H1 (cell line): ENCODE results near the gene DYNC1LI1. TPM values are rescaled to one million over a fixed set of nuclear protein-coding genes. Genes with fewer than 3 reads are reported as not detected.

ENCODE experiments used
- CBX5 ChIP-seq: fragments of 300-800, 300-1000 bp; sonication (generic); IDR thresholded peaks from 2 replicates; pipeline ENCODE4 v1.7.1; 2016; ENCODE audit warnings: antibody characterized with exemption, low read length, low read depth
- CBX8 ChIP-seq: fragments of 300-800, 300-1000 bp; sonication (generic); IDR thresholded peaks from 2 replicates; pipeline ENCODE4 v1.7.1; 2016; ENCODE audit warnings: low read depth, low read length, borderline replicate concordance
- CEBPB ChIP-seq: IDR thresholded peaks from 2 replicates; pipeline ENCODE4 v1.6.1; 2012; ENCODE audit warnings: low read depth, low read length
- CREB1 ChIP-seq: IDR thresholded peaks from 2 replicates; pipeline ENCODE4 v1.6.1; 2012; ENCODE audit warnings: inconsistent platforms
- E2F6 ChIP-seq: IDR thresholded peaks from 2 replicates; pipeline ENCODE4 v1.6.1; 2012; ENCODE audit warnings: inconsistent platforms
- FOSL1 ChIP-seq: IDR thresholded peaks from 2 replicates; pipeline ENCODE4 v1.6.1; 2011; ENCODE audit warnings: mild to moderate bottlenecking, low read depth, low read length, moderate library complexity; ENCODE audit not compliant: insufficient read depth
- HDAC2 ChIP-seq, 2 experiments: fragments of 300-600 bp in 1 of 2; sonication (generic) in 1 of 2; IDR thresholded peaks; 2 replicates each; pipeline ENCODE4 v1.6.1; 2011 to 2012; ENCODE audit warnings: low read depth in 2 of 2, low read length in 2 of 2, mild to moderate bottlenecking in 2 of 2, moderate library complexity in 2 of 2, borderline replicate concordance in 1 of 2, inconsistent platforms in 1 of 2
- JUND ChIP-seq: IDR thresholded peaks from 2 replicates; pipeline ENCODE4 v1.6.1; 2011; ENCODE audit warnings: mild to moderate bottlenecking, improper control_type of control experiment, low read length
- KDM4A ChIP-seq: IDR thresholded peaks from one replicate; pipeline ENCODE4 v1.7.1; 2012; ENCODE audit warnings: low read depth, mild to moderate bottlenecking, moderate library complexity, low read length, inconsistent platforms; ENCODE audit not compliant: severe bottlenecking
- KDM5A ChIP-seq: fragments of 200-600 bp; IDR thresholded peaks from 2 replicates; pipeline ENCODE4 v1.7.1; 2012; ENCODE audit warnings: mild to moderate bottlenecking, low read length, inconsistent platforms, mixed read lengths
- MAX ChIP-seq: IDR thresholded peaks from 2 replicates; pipeline ENCODE4 v1.6.1; 2012; ENCODE audit warnings: inconsistent platforms
- NRF1 ChIP-seq: IDR thresholded peaks from 2 replicates; pipeline ENCODE4 v1.6.1; 2011; ENCODE audit warnings: mild to moderate bottlenecking, low read depth, low read length, improper control_type of control experiment
- PHF8 ChIP-seq: fragments of 200-600 bp; sonication (generic); conservative IDR thresholded peaks from 2 replicates; pipeline ENCODE4 v1.7.1; 2012; ENCODE audit warnings: low read depth, mild to moderate bottlenecking, inconsistent platforms, low read length, moderate library complexity
- POLR2A ChIP-seq, 2 experiments: IDR thresholded peaks; 1 replicate in 1 of 2; 2 replicates in 1 of 2; pipeline ENCODE4 v1.6.1; 2011; ENCODE audit warnings: low read depth in 2 of 2, low read length in 2 of 2, mild to moderate bottlenecking in 2 of 2; ENCODE audit errors: control extremely low read depth in 1 of 2
- POLR2AphosphoS5 ChIP-seq: IDR thresholded peaks from 2 replicates; pipeline ENCODE4 v1.6.1; 2011; ENCODE audit warnings: low read depth, low read length
- RAD21 ChIP-seq, 2 experiments: IDR thresholded peaks in 1 of 2; conservative IDR thresholded peaks in 1 of 2; 2 replicates each; pipeline ENCODE4 v1.6.1; 2011; ENCODE audit warnings: low read depth in 2 of 2, low read length in 2 of 2, improper control_type of control experiment in 1 of 2, inconsistent platforms in 1 of 2, mild to moderate bottlenecking in 1 of 2, moderate library complexity in 1 of 2
- SAP30 ChIP-seq: fragments of 300-600 bp; sonication (generic); IDR thresholded peaks from 2 replicates; pipeline ENCODE4 v1.7.1; 2012; ENCODE audit warnings: low read length, moderate library complexity, mild to moderate bottlenecking, inconsistent platforms; ENCODE audit not compliant: insufficient read depth, insufficient replicate concordance
- SIN3A ChIP-seq, 2 experiments: IDR thresholded peaks in 1 of 2; conservative IDR thresholded peaks in 1 of 2; 2 replicates each; pipeline ENCODE4 v1.6.1; 2011 to 2012; ENCODE audit warnings: low read length in 2 of 2, improper control_type of control experiment in 1 of 2, low read depth in 1 of 2, mild to moderate bottlenecking in 1 of 2
- SP4 ChIP-seq: IDR thresholded peaks from 2 replicates; pipeline ENCODE4 v1.6.1; 2012; ENCODE audit warnings: low read length, inconsistent platforms
- TBP ChIP-seq: IDR thresholded peaks from 2 replicates; pipeline ENCODE4 v1.6.1; 2011; ENCODE audit warnings: low read depth, low read length, improper control_type of control experiment
- TCF12 ChIP-seq: IDR thresholded peaks from 2 replicates; pipeline ENCODE4 v1.6.1; 2011; ENCODE audit warnings: low read depth, mild to moderate bottlenecking, low read length
- TEAD4 ChIP-seq: IDR thresholded peaks from 2 replicates; pipeline ENCODE4 v1.6.1; 2012; ENCODE audit warnings: low read depth, low read length, inconsistent platforms, mixed read lengths
- YY1 ChIP-seq: IDR thresholded peaks from 2 replicates; pipeline ENCODE4 v1.6.1; 2011; ENCODE audit warnings: low read depth, mild to moderate bottlenecking, low read length
- ZNF274 ChIP-seq: IDR thresholded peaks from 2 replicates; pipeline ENCODE4 v1.7.0; 2012; ENCODE audit warnings: low read length, borderline replicate concordance; ENCODE audit errors: extremely low read depth
- polyA plus RNA-seq, 7 experiments: library from polyadenylated mRNA; depleted of rRNA in 3 of 7; stranded (reverse) in 5 of 7; unstranded in 2 of 7; fragments of >200 nt in 5 of 7; fragments of 200-250 nt in 2 of 7; gene quantifications; 1 replicate in 5 of 7; 2 replicates in 1 of 7; 4 replicates in 1 of 7; pipeline versions ENCODE4 v1.2.1 to v1.2.3, GENCODE V29; 2011 to 2013; ENCODE audit warnings: missing spikeins in 2 of 7, mixed read lengths in 2 of 7
- total RNA-seq: library from RNA; stranded (reverse); fragmentation: NEBNext Ultra II Directional; extraction: Animal tissue kit (Norgen Biotek cat#: 25700); gene quantifications from 2 replicates; pipeline ENCODE4 v1.2.1, GENCODE V29; 2021

DYNC1LI1 gene
- total and polyA plus RNA-seq, 2 of the 8 experiments (the other 6 are each of a cell fraction or from before 2014, with no cell fraction given), result 13.6 to 45.1 TPM

GRCh38 chr3:32570421-32571191, at the start of gene DYNC1LI1 (continued):
- no peak for TF ChIP-seq CBX8
- peak; percentile 7; the same call in 1 of the 2 replicates for TF ChIP-seq SP4
- TF ChIP-seq HDAC2 (IDR thresholded peaks at IDR 0.05; ENCODE audit: borderline replicate concordance in 1 of 2, low read depth in 2 of 2, low read length in 2 of 2), result no peak
- no peak for TF ChIP-seq FOSL1
- TF ChIP-seq E2F6, result peak; percentile 37
- TF ChIP-seq SIN3A (conservative IDR thresholded peaks at IDR 0.05 in 1 of 2, IDR thresholded peaks at IDR 0.05 in 1 of 2; ENCODE audit: low read depth in 1 of 2, low read length in 2 of 2), result peak; percentile 93 to 94
- no peak for TF ChIP-seq RAD21 (IDR thresholded peaks at IDR 0.05 in 1 of 2, conservative IDR thresholded peaks at IDR 0.05 in 1 of 2; ENCODE audit: low read depth in 2 of 2, low read length in 2 of 2)
- TF ChIP-seq CBX5, result no peak
- peak; percentile 31 for TF ChIP-seq KDM4A
- no peak for TF ChIP-seq ZNF274
- TF ChIP-seq CEBPB, result no peak
- TF ChIP-seq PHF8, result peak; percentile 97
- no peak for TF ChIP-seq TCF12
- no peak for TF ChIP-seq KDM5A
- TF ChIP-seq YY1, result peak; percentile 92
- peak; percentile 94 for TF ChIP-seq TEAD4
- TF ChIP-seq JUND, result no peak
- TF ChIP-seq CREB1, result peak; percentile 8; the same call in 1 of the 2 replicates
- peak; percentile 91 to 99 for TF ChIP-seq POLR2A (IDR thresholded peaks at IDR 0.05; ENCODE audit: control extremely low read depth in 1 of 2, low read depth in 2 of 2, low read length in 2 of 2)
- TF ChIP-seq SAP30, result peak; percentile 69
- peak; percentile 82 for TF ChIP-seq TBP
- peak; percentile 91 for TF ChIP-seq POLR2AphosphoS5
- peak; percentile 32; the same call in 1 of the 2 replicates for TF ChIP-seq MAX
- TF ChIP-seq NRF1, result peak; percentile 50
